Suprapubic skin (tissue), 3 donors: ENCODE measurements around the gene SLC7A9.

Experiments used
- CTCF ChIP-seq, 2 donors: fragments of 200-600 bp in 1 of 2; fragments of 450-650 bp in 1 of 2; sonication (generic) in 1 of 2; IDR thresholded peaks; one replicate each; pipeline ENCODE4 v1.5.1; 2016 to 2019; ENCODE audit warnings: antibody characterized with exemption in 2 of 2, mild to moderate bottlenecking in 1 of 2, moderate library complexity in 1 of 2
- EP300 ChIP-seq: sonication (generic); formaldehyde crosslinking; IDR thresholded peaks from one replicate; pipeline ENCODE4 v1.6.1; 2017; ENCODE audit warnings: antibody characterized with exemption
- POLR2A ChIP-seq, 2 donors: fragments of 450-650 bp; IDR thresholded peaks; one replicate each; pipeline ENCODE4 v1.6.1; 2017; ENCODE audit warnings: antibody characterized with exemption in 2 of 2, mild to moderate bottlenecking in 2 of 2, moderate library complexity in 2 of 2

DNA sequence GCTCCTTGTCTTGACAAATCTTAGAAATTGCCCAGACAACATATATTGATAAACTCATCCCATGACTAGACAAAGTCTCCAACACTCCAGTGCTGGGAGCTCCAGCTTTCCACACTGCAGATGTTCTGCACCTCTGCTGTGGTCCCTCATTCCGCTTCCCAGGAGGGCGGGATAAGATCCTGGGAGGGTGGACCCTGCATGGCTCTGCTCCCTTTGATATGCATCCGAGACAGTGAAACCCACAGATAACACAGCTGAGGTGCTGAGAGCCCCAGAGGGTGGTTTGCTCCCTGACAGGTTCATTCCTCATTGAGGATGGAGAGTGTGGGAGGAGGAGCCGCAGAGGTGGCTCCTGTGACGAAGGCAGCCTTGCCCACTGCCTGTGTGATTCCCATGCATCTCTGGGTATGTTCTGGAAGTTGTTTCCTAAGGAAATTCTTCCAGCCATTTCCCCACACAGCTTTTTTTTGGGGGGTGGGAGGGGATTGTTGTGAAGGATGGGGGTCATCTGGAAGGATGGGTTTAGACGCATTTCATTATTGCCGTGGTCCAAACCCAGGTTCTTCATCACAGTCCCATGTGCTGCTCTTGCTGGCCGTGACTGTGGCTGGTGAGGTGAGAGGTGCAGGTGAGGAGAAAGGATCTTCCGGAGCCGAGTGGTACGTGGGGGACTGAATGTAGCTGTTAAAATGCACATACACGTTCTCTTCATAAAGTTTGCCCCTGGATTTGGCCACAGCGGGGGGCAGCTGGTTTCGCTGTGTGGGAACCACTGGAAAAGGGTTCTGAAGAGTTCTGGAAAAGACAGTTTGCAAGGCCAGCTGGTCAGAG lies 46.4 kb downstream of the SLC7A9 start:
- TF ChIP-seq CTCF (IDR thresholded peaks at IDR 0.05) (no peak), POLR2A (IDR thresholded peaks at IDR 0.05) (no peak), EP300 (no peak)
